Peyer's patch (tissue), 4 donors: ENCODE measurements around the gene KCNMA1. TPM values are rescaled to one million over a fixed set of nuclear protein-coding genes. Genes with fewer than 3 reads are reported as not detected.
A peak's percentile ranks its signal among the peaks of the same experiment; 100 is the strongest.

Source experiments
- DNase-seq, 3 donors: peaks; one replicate each; pipeline ENCODE4 v3.0.0-alpha.2; 2017 to 2019
- H3K27ac ChIP-seq, 4 donors: fragments of 200-600 bp; sonication (generic); one replicate each; pipeline ENCODE4 v1.5.1; 2016 to 2019
- H3K27me3 ChIP-seq, 2 donors: fragments of 200-600 bp; sonication (generic); one replicate each; pipeline ENCODE4 v1.5.1; 2019
- H3K36me3 ChIP-seq, 3 donors: fragments of 200-600 bp; sonication (generic); one replicate each; pipeline ENCODE4 v1.5.1; 2016 to 2019
- H3K4me1 ChIP-seq, 4 donors: fragments of 200-600 bp; sonication (generic); one replicate each; pipeline ENCODE4 v1.5.1; 2016 to 2019
- H3K4me3 ChIP-seq, 4 donors: fragments of 200-600 bp; sonication (generic); 1 replicate in 3 of 4; 2 replicates in 1 of 4; pipeline ENCODE4 v1.5.1; 2016 to 2019; ENCODE audit warnings: mild to moderate bottlenecking in 1 of 4
- H3K9me3 ChIP-seq, 4 donors: fragments of 200-600 bp; sonication (generic); one replicate each; pipeline ENCODE4 v1.5.1; 2016 to 2019; ENCODE audit warnings: mild to moderate bottlenecking in 1 of 4
- POLR2A ChIP-seq, 2 donors: fragments of 450-650 bp; IDR thresholded peaks; one replicate each; pipeline ENCODE4 v1.5.1; 2017; ENCODE audit warnings: antibody characterized with exemption in 2 of 2, mild to moderate bottlenecking in 2 of 2, moderate library complexity in 2 of 2
- total RNA-seq, 4 donors: library from RNA; depleted of rRNA; stranded (reverse); fragments of >200 nt; gene quantifications; one replicate each; pipeline ENCODE4 v1.1.0, GENCODE V29; 2016
- TF ChIP-seq, protein P1 (sequence below), 6 experiments: fragments of 450-650 bp in 4 of 6; fragments of 200-600 bp in 2 of 6; sonication (generic) in 1 of 6; IDR thresholded peaks; one replicate each; pipeline ENCODE4 v1.5.1; 2017 to 2019; ENCODE audit warnings: antibody characterized with exemption in 6 of 6, mild to moderate bottlenecking in 3 of 6, moderate library complexity in 1 of 6

Gene KCNMA1
- total RNA-seq, 4 donors from 2014 or later, result 17.8 to 29.1 (median 23.9) TPM

DNA sequence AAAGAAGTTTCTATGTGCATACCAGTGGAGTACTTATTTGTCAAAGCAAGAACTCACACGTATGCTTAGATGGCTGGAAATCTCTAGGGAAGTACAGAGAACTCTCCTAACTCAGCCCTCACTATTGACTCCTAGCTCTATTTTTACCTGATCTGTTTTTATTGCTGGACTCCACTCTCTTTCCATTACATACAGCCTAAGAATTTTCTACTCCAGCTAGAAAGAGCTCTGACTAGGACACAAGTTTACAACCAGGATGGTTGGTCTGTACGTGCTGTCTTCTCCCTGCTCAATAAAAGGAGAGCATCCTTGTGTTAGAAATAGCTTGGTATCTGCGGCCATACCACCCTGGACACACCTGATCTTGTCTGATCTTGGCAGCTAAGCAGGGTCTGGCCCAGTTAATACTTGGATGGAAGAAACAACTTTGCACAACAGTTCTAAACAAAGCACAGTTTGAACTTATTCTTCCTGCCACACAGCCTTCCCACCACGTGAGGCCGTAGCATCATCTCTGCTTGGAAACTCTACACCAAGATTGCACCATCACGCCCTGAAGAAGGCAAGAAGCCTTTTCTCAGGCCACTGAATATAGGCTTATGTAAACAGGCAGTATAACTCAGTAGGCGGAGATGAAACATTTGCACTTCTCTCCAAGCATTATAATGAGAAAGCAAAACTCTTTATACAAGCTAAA, 50.7 kb downstream of the KCNMA1 start:
- DNase-seq, result peak in 2 of 3 donors; percentile 30 to 53
- Histone ChIP-seq H3K36me3 (no peaks in the 10 kb centered on the region), H3K9me3 (no peaks in the 10 kb centered on the region), H3K27me3 (no peaks in the 10 kb centered on the region), H3K27ac (peak overlapping the region in 2 of 4 donors; percentile 41 to 69), H3K4me1 (peaks cover 0 to 8% (median 0%) of the 10 kb centered on the region in 4 donors), H3K4me3 (no peak overlapping the region)
- TF ChIP-seq, protein P1, sequence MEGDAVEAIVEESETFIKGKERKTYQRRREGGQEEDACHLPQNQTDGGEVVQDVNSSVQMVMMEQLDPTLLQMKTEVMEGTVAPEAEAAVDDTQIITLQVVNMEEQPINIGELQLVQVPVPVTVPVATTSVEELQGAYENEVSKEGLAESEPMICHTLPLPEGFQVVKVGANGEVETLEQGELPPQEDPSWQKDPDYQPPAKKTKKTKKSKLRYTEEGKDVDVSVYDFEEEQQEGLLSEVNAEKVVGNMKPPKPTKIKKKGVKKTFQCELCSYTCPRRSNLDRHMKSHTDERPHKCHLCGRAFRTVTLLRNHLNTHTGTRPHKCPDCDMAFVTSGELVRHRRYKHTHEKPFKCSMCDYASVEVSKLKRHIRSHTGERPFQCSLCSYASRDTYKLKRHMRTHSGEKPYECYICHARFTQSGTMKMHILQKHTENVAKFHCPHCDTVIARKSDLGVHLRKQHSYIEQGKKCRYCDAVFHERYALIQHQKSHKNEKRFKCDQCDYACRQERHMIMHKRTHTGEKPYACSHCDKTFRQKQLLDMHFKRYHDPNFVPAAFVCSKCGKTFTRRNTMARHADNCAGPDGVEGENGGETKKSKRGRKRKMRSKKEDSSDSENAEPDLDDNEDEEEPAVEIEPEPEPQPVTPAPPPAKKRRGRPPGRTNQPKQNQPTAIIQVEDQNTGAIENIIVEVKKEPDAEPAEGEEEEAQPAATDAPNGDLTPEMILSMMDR (IDR thresholded peaks at IDR 0.05), result peak in 1 of 6 experiments; percentile 20
- TF ChIP-seq POLR2A (IDR thresholded peaks at IDR 0.05), result no peak

DNA sequence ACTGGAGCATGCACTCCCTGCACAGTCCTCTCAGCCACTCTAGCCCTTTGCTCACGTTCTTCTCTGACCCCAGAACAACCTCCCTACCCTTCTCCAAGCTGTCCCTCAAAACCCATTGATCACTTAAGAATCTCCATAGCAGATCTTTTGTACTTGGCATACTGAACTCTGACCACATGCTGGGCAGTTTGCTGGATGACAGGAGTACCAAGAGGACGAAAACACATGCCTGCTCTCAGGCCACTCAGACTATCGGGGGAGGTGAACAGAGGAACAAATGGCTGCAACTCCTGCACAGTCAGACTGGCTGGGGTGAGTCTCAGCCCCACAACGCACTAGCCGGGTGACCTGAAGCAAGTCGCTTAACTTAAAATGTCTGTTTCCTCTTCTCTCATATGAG, 52.7 kb downstream of the KCNMA1 start:
- TF ChIP-seq POLR2A (IDR thresholded peaks at IDR 0.05), result no peak
- TF ChIP-seq, protein P1 (IDR thresholded peaks at IDR 0.05), result no peak
- peaks cover 0 to 8% (median 0%) of the 10 kb centered on the region in 4 donors for H3K4me1 ChIP-seq
- DNase-seq, result peak in 1 of 3 donors; percentile 26
- no peaks in the 10 kb centered on the region for H3K36me3 ChIP-seq
- H3K9me3 ChIP-seq, result no peaks in the 10 kb centered on the region
- H3K27me3 ChIP-seq, result no peaks in the 10 kb centered on the region
- H3K4me3 ChIP-seq, result no peak overlapping the region
- no peak overlapping the region for H3K27ac ChIP-seq

DNA sequence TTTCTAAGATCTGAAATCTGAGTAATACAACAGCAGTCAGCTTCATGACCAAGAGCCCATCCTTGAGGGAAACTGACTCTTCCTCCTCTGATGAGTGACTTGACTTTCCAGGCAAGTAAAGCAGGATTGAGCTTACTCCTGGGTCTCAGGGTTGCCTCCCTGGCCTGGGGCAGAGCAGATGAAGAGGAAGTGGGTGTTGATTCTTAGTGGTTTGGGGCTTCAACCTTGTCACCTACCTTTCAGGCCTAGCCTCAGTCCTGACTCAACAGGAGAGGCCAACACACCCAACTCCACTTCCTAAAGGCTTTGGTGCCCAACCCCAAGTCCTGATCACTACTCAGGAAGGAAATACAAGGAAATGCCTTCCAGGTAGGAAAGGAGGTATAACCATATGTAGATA, 54.1 kb downstream of the KCNMA1 start:
- Histone ChIP-seq H3K27me3 (no peaks in the 10 kb centered on the region), H3K4me1 (peaks cover 0 to 8% (median 0%) of the 10 kb centered on the region in 4 donors), H3K4me3 (no peak overlapping the region), H3K27ac (no peak overlapping the region), H3K36me3 (no peaks in the 10 kb centered on the region), H3K9me3 (no peaks in the 10 kb centered on the region)
- peak in 1 of 3 donors; percentile 15 for DNase-seq
- TF ChIP-seq, protein P1 (IDR thresholded peaks at IDR 0.05), result no peak
- no peak for TF ChIP-seq POLR2A (IDR thresholded peaks at IDR 0.05)

DNA sequence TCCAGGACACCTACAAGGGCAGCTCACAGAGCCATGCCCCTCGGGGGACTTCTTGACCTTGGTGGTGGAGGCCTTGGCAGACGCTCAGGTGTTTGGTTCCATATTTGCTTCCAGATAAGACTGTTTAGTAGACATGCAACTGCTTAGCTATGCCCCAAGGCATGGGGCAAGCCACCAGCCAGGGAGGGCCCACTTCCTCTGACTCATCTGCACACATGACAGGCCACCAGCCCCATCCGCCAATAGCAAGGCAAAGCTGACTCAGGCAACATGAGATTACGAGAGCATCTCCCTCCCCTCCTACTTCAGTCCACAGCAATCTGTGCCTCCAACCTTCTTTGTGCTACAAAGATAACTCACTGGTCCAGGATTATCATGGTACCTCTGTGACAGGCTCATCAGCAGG, 54.9 kb downstream of the KCNMA1 start:
- H3K4me1 ChIP-seq, result peaks cover 0 to 5% (median 0%) of the 10 kb centered on the region in 4 donors
- TF ChIP-seq, protein P1 (IDR thresholded peaks at IDR 0.05), result no peak
- TF ChIP-seq POLR2A (IDR thresholded peaks at IDR 0.05), result no peak
- H3K4me3 ChIP-seq, result no peak overlapping the region
- DNase-seq, result peak in 1 of 3 donors; percentile 50
- no peaks in the 10 kb centered on the region for H3K9me3 ChIP-seq
- no peaks in the 10 kb centered on the region for H3K27me3 ChIP-seq
- H3K36me3 ChIP-seq, result no peaks in the 10 kb centered on the region
- H3K27ac ChIP-seq, result no peak overlapping the region

DNA sequence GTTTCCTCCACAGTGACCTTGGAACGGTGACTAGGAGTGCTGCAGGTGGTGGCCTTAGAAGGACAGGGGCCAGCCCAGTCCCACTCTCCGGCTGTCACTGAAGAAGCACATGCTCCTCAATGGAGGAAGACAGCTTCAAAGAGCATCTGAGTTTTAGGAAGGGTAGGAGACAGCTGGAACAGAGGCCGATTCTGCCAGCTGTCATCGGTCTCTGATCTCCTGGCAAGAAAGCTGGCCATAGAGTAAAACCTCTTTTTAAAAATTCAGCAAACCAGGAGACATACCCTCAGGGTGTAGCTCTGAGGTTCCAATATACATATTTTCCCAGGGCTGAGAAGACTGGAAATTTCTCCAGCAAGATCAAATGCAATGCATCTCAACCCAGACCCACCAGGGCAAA, 55.9 kb downstream of the KCNMA1 start:
- H3K36me3 ChIP-seq, result no peaks in the 10 kb centered on the region
- H3K4me1 ChIP-seq, result no peaks in the 10 kb centered on the region
- no peaks in the 10 kb centered on the region for H3K27me3 ChIP-seq
- no peak overlapping the region for H3K4me3 ChIP-seq
- no peaks in the 10 kb centered on the region for H3K9me3 ChIP-seq
- no peak for DNase-seq
- H3K27ac ChIP-seq, result no peak overlapping the region
- TF ChIP-seq POLR2A (IDR thresholded peaks at IDR 0.05), result no peak
- TF ChIP-seq, protein P1 (IDR thresholded peaks at IDR 0.05), result no peak
